Effector memory CD8-positive, alpha-beta T cell (primary cell): Measurements from ENCODE around the gene FANCC.

ENCODE experiments used
- ATAC-seq: fragments of 150-1000 bp; cut with Tn5 transposase; replicated peaks from 2 replicates; pipeline ENCODE4 v1.10.0; 2021; ENCODE audit warnings: mild to moderate bottlenecking, moderate library complexity
- DNase-seq, 3 experiments: peaks; one replicate each; pipeline ENCODE4 v3.0.0; 2021
- H3K27ac Mint-ChIP-seq, 2 donors: one replicate each; pipeline ENCODE4 v1.8.0; 2022; ENCODE audit warnings: mild to moderate bottlenecking in 2 of 2, mixed read lengths in 2 of 2, moderate library complexity in 2 of 2
- H3K27me3 Mint-ChIP-seq, 2 donors: one replicate each; pipeline ENCODE4 v1.8.0; 2022; ENCODE audit warnings: mixed read lengths in 2 of 2
- H3K36me3 Mint-ChIP-seq: one replicate; pipeline ENCODE4 v1.8.0; 2022; ENCODE audit warnings: mild to moderate bottlenecking, moderate library complexity, mixed read lengths; ENCODE audit not compliant: insufficient read depth
- H3K4me1 Mint-ChIP-seq, 2 donors: one replicate each; pipeline ENCODE4 v1.8.0; 2022; ENCODE audit warnings: low read depth in 2 of 2, mixed read lengths in 2 of 2
- H3K4me3 Mint-ChIP-seq, 2 donors: one replicate each; pipeline ENCODE4 v1.8.0; 2022; ENCODE audit warnings: mild to moderate bottlenecking in 2 of 2, mixed read lengths in 2 of 2, moderate library complexity in 2 of 2
- H3K9me3 Mint-ChIP-seq, 2 donors: one replicate each; pipeline ENCODE4 v1.8.0; 2022; ENCODE audit warnings: mixed read lengths in 2 of 2

The FANCC gene

DNA sequence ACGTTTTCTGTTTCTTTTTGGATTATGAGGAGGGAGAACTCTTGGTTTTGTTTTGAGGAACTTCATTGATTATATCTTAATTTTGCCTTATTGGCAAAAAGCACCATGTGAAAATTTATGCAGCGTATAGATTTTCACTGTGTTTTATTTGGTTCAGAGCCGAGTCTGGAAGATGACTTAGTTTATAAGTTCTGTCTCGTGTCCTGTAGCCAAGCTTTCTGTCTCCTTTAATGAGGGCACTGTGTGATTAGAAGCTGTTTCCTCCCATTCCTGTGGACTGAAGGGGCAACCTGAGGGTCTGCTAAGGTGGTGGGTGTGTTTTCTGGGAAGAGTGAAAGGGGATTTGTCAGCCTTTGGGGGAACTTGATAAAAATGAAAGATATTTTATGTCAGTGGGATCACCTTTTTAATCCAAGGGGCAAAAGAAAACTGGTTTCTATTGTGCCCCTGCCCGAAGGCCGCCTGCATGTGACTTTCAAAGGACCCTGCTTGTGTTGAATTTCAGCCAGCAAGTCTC is 262.1 kb downstream of the FANCC start:
- ATAC-seq (no peak), DNase-seq (no peak)
- H3K9me3 Mint-ChIP-seq: no peaks in the 10 kb centered on the region
- no peaks in the 10 kb centered on the region for H3K4me1 Mint-ChIP-seq
- H3K27me3 Mint-ChIP-seq: no peaks in the 10 kb centered on the region
- H3K4me3 Mint-ChIP-seq: no peak overlapping the region
- H3K36me3 Mint-ChIP-seq: peaks cover 5% of the 10 kb centered on the region
- H3K27ac Mint-ChIP-seq: no peak overlapping the region

DNA sequence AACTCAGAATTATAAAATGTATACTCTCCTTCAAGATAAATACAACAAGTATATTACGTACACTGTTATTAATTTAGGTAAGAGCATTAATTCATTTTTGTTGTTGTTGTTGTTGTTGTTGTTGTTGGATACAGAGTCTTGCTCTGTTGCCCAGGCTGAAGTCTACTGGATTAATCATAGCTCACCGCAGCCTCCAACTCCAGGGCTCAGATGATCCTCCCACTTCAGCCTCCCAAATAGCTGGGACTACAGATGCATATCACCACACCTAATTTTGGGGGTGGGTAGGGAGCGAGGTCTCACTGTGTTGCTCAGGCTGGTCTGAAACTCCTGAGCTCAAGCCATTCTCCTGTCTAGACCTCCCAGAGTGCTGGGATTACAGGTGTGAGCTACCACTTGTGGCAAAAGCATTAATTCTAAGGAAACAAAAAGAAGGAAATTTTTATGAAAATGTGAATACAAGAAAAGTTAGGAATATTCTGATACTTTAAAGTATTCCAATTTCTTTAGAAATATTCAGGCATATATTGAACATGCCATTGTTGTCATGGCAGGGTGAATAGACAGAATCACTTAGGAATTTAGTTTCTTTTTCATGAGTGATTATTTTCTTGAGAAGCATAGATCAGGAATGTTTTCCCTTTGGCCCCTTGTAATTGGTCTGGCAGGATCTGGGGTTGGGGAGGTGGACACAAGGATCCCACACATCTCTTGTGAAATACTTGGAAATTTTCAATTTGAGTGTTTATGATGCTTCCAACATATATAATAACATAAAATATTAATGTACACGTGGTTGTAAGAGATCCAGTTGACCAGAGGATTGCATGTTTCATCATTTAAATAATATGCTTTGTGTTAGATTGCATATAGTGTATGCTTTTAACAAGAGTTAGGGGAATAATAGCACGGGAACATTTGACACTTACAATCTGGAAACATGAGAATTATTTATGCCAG is 263.6 kb downstream of the FANCC start:
- ATAC-seq (no peak), DNase-seq (no peak)
- Mint-ChIP-seq H3K4me1 (peaks cover 2% of the 10 kb centered on the region in 2 donors), H3K27me3 (peaks cover 4% of the 10 kb centered on the region in 2 donors), H3K27ac (no peak overlapping the region), H3K36me3 (peaks cover 5% of the 10 kb centered on the region), H3K4me3 (no peak overlapping the region), H3K9me3 (no peaks in the 10 kb centered on the region)

DNA sequence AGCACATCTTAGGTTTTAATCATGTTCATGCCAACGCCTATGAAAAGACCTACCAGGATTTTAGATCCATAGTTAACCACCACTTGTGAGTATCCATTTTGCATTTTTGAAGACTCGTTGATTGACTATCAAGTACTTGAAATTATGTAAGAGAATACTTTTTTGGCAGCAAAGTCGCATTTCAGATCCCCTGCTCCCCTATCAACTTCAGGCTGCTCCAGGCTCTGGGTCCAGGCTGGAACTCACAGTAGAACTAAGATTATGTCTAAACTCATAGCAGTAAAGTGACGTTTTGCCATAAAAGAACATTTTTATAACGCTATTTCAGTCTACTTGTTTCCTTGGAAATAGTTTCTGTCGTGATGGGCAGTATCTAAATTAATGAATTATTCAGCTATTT is 267.7 kb downstream of the FANCC start:
- no peak for DNase-seq
- Mint-ChIP-seq H3K27ac (no peak overlapping the region), H3K27me3 (peaks cover 8 to 10% of the 10 kb centered on the region in 2 donors), H3K9me3 (no peaks in the 10 kb centered on the region), H3K4me3 (no peak overlapping the region), H3K4me1 (peaks cover 6% of the 10 kb centered on the region in 2 donors), H3K36me3 (peaks cover 8% of the 10 kb centered on the region)
- no peak for ATAC-seq
